MV-4-11 (cell line): ENCODE data around the gene CSF1R.

Experiments used
- DNase-seq: peaks from one replicate; lab custom pipeline; 2025; lab: John Stamatoyannopoulos, UW

The CSF1R gene

DNA sequence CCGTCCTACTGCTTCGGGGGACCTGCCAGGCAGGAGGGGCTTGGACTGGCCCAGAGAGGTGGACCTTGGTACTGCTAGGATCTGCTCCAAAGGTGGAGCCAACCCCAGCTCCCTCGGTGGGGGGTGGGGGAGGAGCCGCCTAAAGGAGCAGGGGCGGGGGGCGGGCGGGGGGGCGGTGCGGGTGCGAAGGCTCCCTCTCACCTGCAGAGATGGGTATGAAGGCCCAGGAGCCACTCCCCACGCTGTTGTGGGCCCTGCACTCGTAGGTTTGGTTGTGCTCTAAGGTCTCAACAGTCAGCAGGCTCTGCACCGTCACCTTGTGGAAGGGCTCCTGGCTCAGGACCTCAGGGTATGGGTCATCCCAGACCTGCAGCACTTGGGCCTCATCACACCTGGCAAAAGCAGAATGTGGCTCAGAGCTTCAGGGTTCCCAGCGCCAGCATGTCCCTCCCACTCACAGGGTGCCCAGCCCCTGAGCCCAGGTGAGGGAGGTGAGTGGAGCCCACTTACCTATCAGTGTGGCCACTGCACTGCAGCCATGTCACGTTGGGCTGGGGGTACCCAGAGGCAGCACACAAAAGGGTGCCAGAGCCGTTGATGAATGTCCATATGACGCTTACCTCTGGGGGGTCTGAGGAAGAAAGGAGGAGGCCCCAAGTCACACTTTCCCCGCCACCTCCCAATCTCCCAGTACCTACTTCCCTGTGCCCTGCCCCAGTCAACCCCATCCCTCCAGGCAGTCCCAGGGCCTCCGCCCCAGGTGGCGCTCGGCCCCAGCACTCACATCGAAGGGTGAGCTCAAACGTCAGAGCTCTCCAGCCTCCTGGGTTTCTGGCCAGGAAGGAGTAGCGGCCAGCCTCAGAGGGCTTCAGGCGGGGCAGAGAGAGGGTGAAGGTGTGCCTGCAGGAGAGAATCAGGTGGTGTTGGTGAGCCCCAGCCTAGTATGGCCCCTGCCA lies 16.4 kb downstream of the CSF1R start:
- no peak for DNase-seq

DNA sequence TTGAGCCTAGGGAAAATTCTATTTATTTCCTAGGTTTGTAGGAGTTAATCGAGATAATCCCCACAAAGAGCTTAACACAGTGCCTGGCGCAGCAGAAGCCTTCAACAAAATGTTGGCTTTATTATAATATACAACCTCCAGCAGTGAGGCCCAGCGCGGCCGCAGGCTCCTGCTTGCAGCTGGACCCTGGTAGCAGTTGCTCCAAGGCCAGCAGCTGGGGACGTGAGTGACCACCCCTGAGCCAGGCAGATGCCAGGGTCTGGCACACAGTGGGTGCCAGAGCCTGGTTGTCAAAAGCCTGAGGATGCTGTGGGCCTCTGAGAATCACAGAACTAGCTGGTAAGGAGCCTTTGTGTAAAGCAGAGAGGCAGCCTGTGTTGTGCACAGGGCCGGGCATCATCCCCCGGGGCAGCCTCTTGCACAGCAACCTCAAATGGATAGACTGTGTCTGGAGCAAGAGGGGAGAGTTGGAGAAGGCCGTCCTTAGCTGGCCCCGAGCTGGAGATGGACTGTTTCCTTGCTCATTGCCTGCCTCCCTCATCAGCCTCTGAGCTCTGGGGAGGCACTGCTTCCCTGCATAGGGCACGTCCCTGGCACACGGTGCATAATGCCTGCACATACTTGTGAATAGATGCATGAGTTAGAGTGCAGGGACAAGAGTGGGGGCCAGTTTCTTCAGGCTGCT lies 17.3 kb downstream of the CSF1R start:
- no peak for DNase-seq

DNA sequence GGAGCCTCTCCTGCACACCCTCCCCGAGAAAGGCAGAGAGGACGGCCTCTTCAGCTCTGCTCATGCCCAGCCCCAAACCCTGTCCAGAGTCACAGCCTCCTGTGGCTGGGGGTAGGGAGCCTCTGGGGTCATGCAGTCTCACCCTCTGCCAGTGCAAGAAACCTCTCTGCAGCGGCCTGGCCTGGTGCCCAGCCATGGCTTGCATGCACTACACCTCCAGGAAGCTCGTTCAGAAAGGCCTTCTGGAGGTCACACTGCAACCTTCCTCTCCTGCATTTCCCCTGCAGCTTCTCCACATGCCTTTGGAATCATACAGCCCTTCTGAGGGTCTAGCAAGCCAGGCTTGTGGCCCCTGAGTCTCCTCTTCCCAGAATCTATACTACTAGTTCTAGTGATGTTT lies 17.9 kb downstream of the CSF1R start:
- no peak for DNase-seq

- DNase-seq: no peak
Measured at GRCh38 chr5:150068071-150068470, 18.3 kb downstream of the CSF1R start.

DNA sequence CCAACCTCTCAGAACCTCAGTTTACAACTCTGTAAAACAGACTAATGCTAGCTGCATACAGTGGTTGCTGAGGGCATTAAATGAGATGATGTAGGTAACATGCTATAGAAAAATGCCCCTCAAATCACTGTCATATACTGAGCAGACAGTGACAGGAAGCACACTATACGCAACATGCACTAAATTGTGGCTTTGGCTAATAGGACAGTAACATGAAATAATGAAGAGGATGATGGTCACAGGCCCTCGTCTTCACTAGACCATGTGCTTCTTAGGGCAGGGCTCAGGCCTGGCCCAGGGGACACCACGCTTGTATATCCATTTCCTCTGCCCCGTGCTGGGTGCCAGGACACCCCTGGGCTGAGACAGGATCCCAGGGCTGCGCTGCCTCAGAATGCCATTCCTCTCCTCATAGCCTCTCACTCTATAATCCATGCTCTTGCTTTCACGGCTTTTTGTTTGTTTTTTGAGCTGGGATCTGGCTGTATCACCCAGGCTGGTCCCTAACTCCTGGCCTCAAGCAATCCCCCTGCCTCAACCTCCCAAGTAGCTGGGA lies 18.9 kb downstream of the CSF1R start:
- peak; percentile 58 for DNase-seq

DNA sequence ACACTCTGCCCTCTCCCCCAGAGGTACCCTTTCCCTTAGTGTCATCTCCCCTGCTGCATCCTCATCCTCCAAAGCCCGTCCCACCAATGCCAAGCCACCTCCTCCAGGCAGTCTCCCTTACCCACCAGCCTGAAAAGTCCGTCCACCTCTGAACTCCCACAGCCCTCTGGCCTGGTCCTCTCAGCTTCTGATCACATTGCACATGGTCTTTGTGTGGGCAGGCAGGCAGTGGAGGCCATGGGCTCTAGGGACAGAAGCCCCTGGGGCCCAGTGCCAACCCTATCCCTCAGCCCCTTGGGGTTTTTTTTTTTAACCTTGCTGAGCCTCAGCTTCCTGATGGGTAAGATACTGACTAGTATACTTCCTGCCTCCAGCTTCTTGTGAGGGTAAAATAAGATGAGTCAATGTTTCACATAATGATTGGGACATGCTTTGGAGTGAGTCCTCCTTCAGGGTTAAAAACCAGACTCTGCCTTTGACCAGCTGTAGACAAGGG lies 19.4 kb downstream of the CSF1R start:
- peak; percentile 84 for DNase-seq

DNA sequence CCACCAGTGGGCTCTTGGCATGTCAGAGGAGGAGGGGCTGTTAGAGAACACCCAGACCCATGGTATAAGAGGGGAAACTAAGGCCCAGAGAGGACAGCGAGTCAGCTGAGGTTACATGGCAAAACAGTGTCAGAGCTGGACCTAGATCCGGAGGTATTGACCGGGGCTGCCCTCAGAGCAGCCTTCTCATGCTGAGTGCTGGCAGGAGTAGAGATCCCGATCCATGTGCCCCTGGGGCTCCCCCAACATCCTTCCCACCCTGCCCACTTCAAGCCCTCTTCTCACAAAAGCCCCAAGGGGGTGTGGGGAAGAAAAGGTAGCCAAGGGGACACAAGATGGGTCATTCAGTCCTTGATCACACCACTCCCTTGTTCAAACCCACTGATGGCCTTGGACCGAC lies 19.9 kb downstream of the CSF1R start:
- no peak for DNase-seq

DNA sequence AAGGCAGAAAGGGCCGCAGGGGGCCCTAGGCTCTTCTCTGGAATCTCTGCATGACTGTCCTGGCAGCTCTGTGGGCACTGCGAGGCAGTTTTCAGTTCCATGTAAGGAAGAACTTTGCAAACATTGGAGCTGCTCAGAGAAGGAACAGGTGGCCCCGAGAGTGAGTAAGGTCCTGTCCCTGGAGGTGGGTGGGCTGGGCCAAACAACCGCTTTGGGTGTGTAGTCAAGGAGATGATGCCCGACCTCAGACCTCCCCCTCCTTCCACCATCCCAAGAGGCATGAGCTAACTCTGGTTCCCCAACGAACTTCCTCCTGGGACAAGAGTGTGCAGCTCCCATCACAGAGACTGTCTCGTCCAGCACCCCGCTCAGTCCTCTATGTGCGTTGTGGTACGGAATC lies 20.5 kb downstream of the CSF1R start:
- DNase-seq: peak; percentile 76

GRCh38 chr5:150065346-150065745 lies 21.0 kb downstream of the CSF1R start:
- DNase-seq: no peak

- DNase-seq: no peak
Measured at GRCh38 chr5:150064681-150065220, 21.6 kb downstream of the CSF1R start.

GRCh38 chr5:150063638-150064037 lies 22.7 kb downstream of the CSF1R start:
- no peak for DNase-seq

- DNase-seq: no peak
Measured at GRCh38 chr5:150062216-150062922, 24.0 kb downstream of the CSF1R start.

DNA sequence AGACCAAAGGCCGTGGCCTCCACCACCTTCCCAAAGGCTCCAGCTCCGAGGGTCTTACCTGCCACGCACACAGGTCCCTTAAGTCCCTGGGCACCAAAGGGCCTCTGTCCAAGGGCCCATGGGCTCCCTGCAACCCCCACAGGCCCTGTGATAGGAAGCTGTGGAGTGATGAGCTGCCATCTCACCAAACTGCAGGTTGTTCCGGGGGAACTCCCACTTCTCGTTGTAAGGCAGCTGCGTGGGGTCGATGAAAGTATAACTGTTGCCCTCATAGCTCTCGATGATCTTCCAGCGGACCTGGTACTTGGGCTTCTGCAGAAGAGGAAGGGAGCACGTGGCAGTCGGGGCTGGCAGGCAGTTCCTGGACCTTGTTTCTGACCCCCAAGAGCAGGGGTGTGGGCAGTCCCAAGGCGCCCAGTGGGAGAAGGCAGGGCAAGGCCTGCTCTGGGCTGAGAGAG lies 24.8 kb downstream of the CSF1R start:
- DNase-seq: no peak

DNA sequence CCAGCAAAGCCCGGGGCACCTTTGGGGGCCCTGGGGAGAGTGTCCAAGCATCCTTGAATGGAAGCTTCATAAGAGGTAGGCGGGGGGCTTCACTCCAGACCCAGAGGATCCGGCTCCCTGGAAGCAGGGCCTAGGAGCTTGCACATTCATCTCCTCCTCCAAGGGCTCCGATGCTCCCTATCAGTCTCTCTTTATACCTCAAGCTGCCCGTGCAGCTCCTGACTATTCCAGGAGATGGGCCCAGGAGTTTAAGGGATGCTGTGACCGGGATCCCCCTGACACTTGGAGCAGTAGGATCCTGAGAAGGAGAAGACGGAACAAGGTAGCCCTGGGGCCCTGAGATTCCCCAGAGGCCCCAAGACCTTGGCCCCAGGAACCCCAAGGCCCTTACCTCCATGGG lies 25.9 kb downstream of the CSF1R start:
- no peak for DNase-seq

GRCh38 chr5:150059623-150060022 lies 26.7 kb downstream of the CSF1R start:
- no peak for DNase-seq

DNA sequence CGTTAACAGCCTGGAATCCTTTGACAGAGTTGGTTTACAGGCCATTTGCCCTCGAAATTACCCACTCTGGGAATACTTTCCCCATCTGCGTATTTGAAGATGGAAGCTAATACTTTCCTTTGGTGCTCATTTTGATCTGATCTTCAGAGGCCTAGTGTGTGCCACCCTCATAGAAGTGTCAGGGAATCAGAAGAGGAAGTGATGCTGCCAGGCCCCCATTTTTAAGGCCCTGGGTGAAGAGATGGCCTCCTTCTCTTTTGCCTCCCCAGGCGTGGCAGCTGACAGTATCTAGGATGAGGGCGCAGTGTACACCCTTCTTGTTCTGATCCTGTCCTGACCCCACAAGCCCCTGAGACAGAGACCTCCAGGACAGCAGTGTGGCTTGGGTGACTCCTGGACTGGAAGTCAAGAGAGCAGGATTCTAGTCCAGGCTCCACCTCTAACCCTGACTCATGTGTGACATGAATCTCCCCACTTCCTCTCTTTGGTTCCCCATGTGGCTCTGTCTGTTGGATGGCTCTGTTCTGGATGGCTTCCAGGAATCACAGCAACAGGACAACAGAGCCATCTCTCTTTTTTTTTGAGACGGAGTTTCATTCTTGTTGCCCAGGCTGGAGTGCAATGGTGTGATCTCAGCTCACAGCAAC lies 27.8 kb downstream of the CSF1R start:
- DNase-seq: peak; percentile 97

GRCh38 chr5:150057996-150058395 lies 28.4 kb downstream of the CSF1R start:
- DNase-seq: no peak

- no peak for DNase-seq
Measured at GRCh38 chr5:150057511-150057910, 28.8 kb downstream of the CSF1R start.

DNA sequence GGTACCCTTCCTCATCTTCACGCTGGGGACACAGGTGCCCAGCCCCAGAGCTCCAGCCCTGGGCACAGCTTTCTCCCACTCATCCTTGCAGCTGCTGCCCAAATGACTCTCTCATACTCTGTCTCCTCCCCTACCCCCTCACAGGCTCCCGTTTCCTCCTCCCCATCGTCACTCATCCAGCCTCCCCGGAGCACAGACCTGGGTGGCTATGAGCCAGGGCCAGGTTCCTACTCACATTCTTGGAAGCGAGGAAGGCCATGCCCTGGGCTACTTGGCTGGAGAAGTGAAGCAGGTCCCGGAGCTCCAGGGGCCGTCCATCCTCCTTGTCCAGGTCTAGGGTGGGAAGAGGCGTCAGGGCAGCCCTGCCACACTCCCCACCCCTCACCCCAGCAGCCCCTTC lies 29.3 kb downstream of the CSF1R start:
- no peak for DNase-seq

DNA sequence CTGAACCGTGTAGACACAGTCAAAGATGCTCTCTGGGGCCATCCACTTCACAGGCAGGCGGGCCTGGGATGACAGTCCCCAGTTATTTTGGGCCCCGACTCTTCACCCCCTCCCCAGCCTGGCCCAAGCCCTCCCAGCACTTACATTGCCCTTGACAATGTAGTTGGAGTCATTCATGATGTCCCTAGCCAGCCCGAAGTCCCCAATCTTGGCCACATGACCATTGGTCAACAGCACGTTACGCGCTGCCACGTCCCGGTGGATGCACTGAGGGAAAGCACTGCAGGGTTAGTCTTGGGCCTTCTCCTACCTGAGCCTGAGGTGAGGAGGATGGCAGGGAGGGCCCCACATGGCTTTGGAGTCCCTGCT lies 30.3 kb downstream of the CSF1R start:
- DNase-seq: no peak

DNA sequence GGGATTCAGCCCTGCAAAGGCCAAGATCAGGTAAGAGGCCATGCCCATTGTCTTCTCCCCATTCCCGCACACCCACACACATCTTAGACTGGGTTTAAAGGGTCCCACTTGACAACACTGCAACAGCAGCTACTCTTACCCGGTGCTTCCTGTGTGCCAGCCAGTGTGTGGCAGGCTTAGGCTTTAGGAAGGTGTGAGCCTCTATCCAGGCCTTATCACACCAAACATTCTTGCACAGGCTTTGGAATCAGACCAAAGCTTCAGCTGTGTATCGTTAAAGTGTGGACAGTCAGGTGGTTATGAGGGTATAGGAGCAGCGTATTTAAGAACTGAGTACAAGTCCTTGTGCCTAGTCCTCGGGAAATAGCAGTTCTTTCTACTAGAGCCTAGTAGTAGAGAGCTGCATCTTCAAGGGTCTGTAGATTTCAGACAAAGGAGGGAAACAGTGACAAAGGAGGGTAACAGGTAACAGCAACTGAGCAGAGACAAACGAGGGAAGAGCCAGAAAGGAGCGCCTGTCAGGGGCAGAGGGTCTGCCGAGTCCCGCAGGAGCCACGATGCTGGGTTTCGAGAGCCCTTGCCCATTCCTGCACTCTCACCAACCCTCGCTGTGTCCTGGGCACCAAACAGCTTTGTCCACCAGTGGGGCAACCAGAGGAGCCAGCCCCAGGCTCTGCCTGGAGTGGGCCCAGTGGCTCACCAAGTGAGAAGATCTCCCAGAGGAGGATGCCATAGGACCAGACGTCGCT lies 30.9 kb downstream of the CSF1R start:
- no peak for DNase-seq
